Endodermal cell (in vitro differentiated cells): ENCODE results near the gene CLIC5. TPM values are rescaled to one million over a fixed set of nuclear protein-coding genes. Genes with fewer than 3 reads are reported as not detected.

Source experiments
- DNase-seq: peaks from one replicate; pipeline ENCODE4 v3.0.0-alpha.2; 2017
- H3K27ac ChIP-seq: 2 replicates; pipeline ENCODE4 v1.5.1; 2013; ENCODE audit warnings: mild to moderate bottlenecking, low read depth, low read length, moderate library complexity
- H3K27me3 ChIP-seq: 2 replicates; pipeline ENCODE4 v1.6.1; 2013; ENCODE audit warnings: mild to moderate bottlenecking, low read length, moderate library complexity; ENCODE audit not compliant: insufficient read depth, control insufficient read depth, poor library complexity, severe bottlenecking
- H3K36me3 ChIP-seq: 2 replicates; pipeline ENCODE4 v1.7.0; 2013; ENCODE audit warnings: mild to moderate bottlenecking, low read length, moderate library complexity; ENCODE audit not compliant: control insufficient read depth, insufficient read depth
- H3K4me1 ChIP-seq: one replicate; pipeline ENCODE4 v1.7.0; 2013; ENCODE audit warnings: low read length; ENCODE audit not compliant: control insufficient read depth, insufficient read depth
- H3K4me3 ChIP-seq: 2 replicates; pipeline ENCODE4 v1.5.1; 2013; ENCODE audit warnings: mild to moderate bottlenecking, low read length, moderate library complexity
- H3K9ac ChIP-seq: 2 replicates; pipeline ENCODE4 v1.6.1; 2013; ENCODE audit warnings: mild to moderate bottlenecking, low read length, moderate library complexity; ENCODE audit not compliant: poor library complexity, severe bottlenecking; ENCODE audit errors: extremely low read depth
- H3K9me3 ChIP-seq: 2 replicates; pipeline ENCODE4 v1.6.1; 2013; ENCODE audit warnings: mild to moderate bottlenecking, low read length, moderate library complexity; ENCODE audit not compliant: control insufficient read depth
- H3K27ac Mint-ChIP-seq: 2 replicates; pipeline ENCODE4 v1.8.0; 2020; ENCODE audit warnings: mixed read lengths
- H3K27me3 Mint-ChIP-seq: 2 replicates; pipeline ENCODE4 v1.8.0; 2021; ENCODE audit warnings: mild to moderate bottlenecking, mixed read lengths; ENCODE audit not compliant: insufficient read depth
- H3K36me3 Mint-ChIP-seq: 2 replicates; pipeline ENCODE4 v1.8.0; 2020; ENCODE audit warnings: low read depth, mixed read lengths
- H3K4me1 Mint-ChIP-seq: 2 replicates; pipeline ENCODE4 v1.8.0; 2020; ENCODE audit warnings: mixed read lengths
- H3K4me3 Mint-ChIP-seq: 2 replicates; pipeline ENCODE4 v1.8.0; 2020; ENCODE audit warnings: mild to moderate bottlenecking, moderate library complexity, mixed read lengths
- H3K9me3 Mint-ChIP-seq: 2 replicates; pipeline ENCODE4 v1.8.0; 2020; ENCODE audit warnings: mild to moderate bottlenecking, mixed read lengths
- CTCF ChIP-seq: fragments of 200-600 bp; sonication (generic); conservative IDR thresholded peaks from 2 replicates; pipeline ENCODE4 v1.5.0; 2021; ENCODE audit warnings: antibody characterized with exemption, mild to moderate bottlenecking
- WGBS, 2 experiments: methylation state at CpG; one replicate each; pipeline versions ENCODE4 v1.1.5 to v1.1.7; 2013; ENCODE audit warnings: missing lambda C conversion rate in 2 of 2, mixed read lengths in 1 of 2; ENCODE audit not compliant: insufficient coverage in 1 of 2, insufficient read length in 1 of 2; 5-methylcytosine and 5-hydroxymethylcytosine counted together
- total RNA-seq, 2 donors: library from RNA; stranded (reverse); fragmentation: NEBNext Ultra II Directional in 1 of 2; extraction: Animal tissue kit (Norgen Biotek cat#: 25700) in 1 of 2; gene quantifications; 2 replicates in 1 of 2; 3 replicates in 1 of 2; pipeline ENCODE4 v1.2.1, GENCODE V29; 2021

Gene CLIC5
- total RNA-seq, 2 donors from 2014 or later, result 0.11 TPM; not detected in 1

- 79 to 91% methylated on average over 5 to 6 of the region's 6 CpGs for WGBS, 2 experiments
- Histone ChIP-seq H3K9ac (no peak overlapping the region), H3K4me1 (no peaks in the 10 kb centered on the region), H3K27me3 (no peaks in the 10 kb centered on the region), H3K4me3 (no peak overlapping the region), H3K27ac (no peak overlapping the region), H3K9me3 (no peaks in the 10 kb centered on the region), H3K36me3 (no peaks in the 10 kb centered on the region)
- TF ChIP-seq CTCF, result no peak
- Mint-ChIP-seq H3K4me1 (peaks cover 12% of the 10 kb centered on the region), H3K4me3 (no peak overlapping the region), H3K36me3 (no peaks in the 10 kb centered on the region), H3K27ac (no peak overlapping the region), H3K27me3 (peaks cover 4% of the 10 kb centered on the region), H3K9me3 (no peaks in the 10 kb centered on the region)
- DNase-seq, result no peak
Measured at GRCh38 chr6:45880676-45881075, 135.0 kb downstream of the CLIC5 start.

GRCh38 chr6:45880159-45880558, 135.5 kb downstream of the CLIC5 start:
- H3K27ac ChIP-seq, result peak overlapping the region; percentile 29
- H3K36me3 Mint-ChIP-seq, result no peaks in the 10 kb centered on the region

DNA sequence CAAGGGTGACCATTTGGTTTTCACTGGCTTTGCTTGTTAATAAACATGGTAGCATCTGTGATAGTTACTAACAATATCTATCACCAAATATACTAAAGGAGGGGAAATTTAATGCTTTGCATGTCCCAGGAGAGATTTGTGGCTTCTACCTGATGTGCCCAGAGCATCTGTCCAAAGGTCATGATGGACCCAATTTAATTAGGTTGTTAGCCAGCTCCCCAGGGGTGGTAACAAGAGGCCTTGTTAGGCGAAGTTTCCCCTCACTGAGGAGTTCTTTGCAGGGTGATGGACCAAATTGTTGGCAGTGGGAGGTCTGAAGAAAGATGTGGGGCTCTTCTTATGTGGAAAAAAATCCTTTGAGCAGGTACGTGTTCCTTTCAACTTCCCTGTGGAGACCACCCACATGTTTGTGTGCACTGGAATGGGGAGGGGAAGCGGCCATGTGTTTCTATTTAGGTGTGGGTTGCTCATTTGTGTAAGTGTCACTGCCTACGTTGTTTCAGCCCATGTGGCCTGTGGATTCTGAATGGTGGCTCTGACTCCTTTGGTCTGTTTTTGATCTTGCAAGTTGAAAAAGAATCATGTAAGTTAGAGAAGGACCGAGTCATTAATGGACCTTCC, 137.6 kb downstream of the CLIC5 start:
- Histone ChIP-seq H3K36me3 (no peaks in the 10 kb centered on the region), H3K9me3 (no peaks in the 10 kb centered on the region), H3K27me3 (no peaks in the 10 kb centered on the region), H3K4me3 (no peak overlapping the region), H3K4me1 (peaks cover 3% of the 10 kb centered on the region), H3K9ac (no peak overlapping the region), H3K27ac (no peak overlapping the region)
- Mint-ChIP-seq H3K9me3 (no peaks in the 10 kb centered on the region), H3K27ac (no peak overlapping the region), H3K4me1 (peaks cover 12% of the 10 kb centered on the region), H3K4me3 (no peak overlapping the region), H3K27me3 (peaks cover 5% of the 10 kb centered on the region), H3K36me3 (no peaks in the 10 kb centered on the region)
- 84 to 89% methylated on average over 3 to 5 of the region's 5 CpGs for WGBS, 2 experiments
- TF ChIP-seq CTCF, result no peak
- no peak for DNase-seq

More at GRCh38 chr6:45880159-45880558, 135.5 kb downstream of the CLIC5 start:
- 72 to 76% methylated on average over 5 of the region's 5 CpGs for WGBS, 2 experiments
- peak; percentile 82 for DNase-seq
- Histone ChIP-seq H3K27me3 (no peaks in the 10 kb centered on the region), H3K9ac (no peak overlapping the region), H3K4me3 (no peak overlapping the region), H3K9me3 (no peaks in the 10 kb centered on the region), H3K36me3 (no peaks in the 10 kb centered on the region), H3K4me1 (no peaks in the 10 kb centered on the region)
- TF ChIP-seq CTCF, result no peak
- peaks cover 12% of the 10 kb centered on the region for H3K4me1 Mint-ChIP-seq
- no peaks in the 10 kb centered on the region for H3K9me3 Mint-ChIP-seq
- H3K27me3 Mint-ChIP-seq, result peaks cover 4% of the 10 kb centered on the region
- H3K27ac Mint-ChIP-seq, result no peak overlapping the region
- H3K4me3 Mint-ChIP-seq, result no peak overlapping the region
